ENCODE results near the gene B3GNT9. TPM values are rescaled to one million over a fixed set of nuclear protein-coding genes. Genes with fewer than 3 reads are reported as not detected.

B3GNT9 gene
- total RNA-seq, 1 experiment from 2014 or later: 3.8 TPM

GRCh38 chr16:67112591-67113399 is 38.0 kb downstream of the B3GNT9 start:
- Histone ChIP-seq H4K20me1 (ENCODE audit: insufficient read depth) (no peaks in the 10 kb centered on the region), H3K36me3 (ENCODE audit: control insufficient read depth in 1 of 2, insufficient read depth in 2 of 2, low read length in 2 of 2) (peaks cover 0 to 2% of the 10 kb centered on the region in 2 experiments; a peak in 2 of 4 replicates), H3K9me3 (ENCODE audit: control insufficient read depth in 1 of 2, insufficient read depth in 1 of 2, low read depth in 1 of 2, low read length in 2 of 2) (no peaks in the 10 kb centered on the region), H3K79me2 (ENCODE audit: insufficient read depth, low read length) (peaks cover 76% of the 10 kb centered on the region), H3K27ac (ENCODE audit: low read depth, low read length) (no peak overlapping the region), H3K9me2 (ENCODE audit: insufficient read depth) (no peaks in the 10 kb centered on the region), H3K9ac (ENCODE audit: low read length) (no peak overlapping the region), H3K4me1 (ENCODE audit: control insufficient read depth in 1 of 2, insufficient read depth in 2 of 2, low read length in 2 of 2) (peaks cover 32 to 66% of the 10 kb centered on the region in 2 experiments), H3K27me3 (ENCODE audit: insufficient read depth, low read length) (no peaks in the 10 kb centered on the region), H3K4me3 (replicated peaks in 1 of 2; ENCODE audit: low read depth in 1 of 2, low read length in 2 of 2) (no peak overlapping the region), H2AFZ (ENCODE audit: low read depth, low read length, poor library complexity, severe bottlenecking) (no peak overlapping the region), H3K4me2 (ENCODE audit: low read length) (peak overlapping the region; percentile 6)
- BruUV-seq (replicated peaks): no TSS peak
- ChIA-PET POLR2A (no interaction called here), RAD21 (ENCODE audit: low non-redundant PET in 1 of 2, low total read pairs in 2 of 2, uncharacterized antibody in 2 of 2, unreplicated experiment in 2 of 2) (no interaction called here), CTCF (interaction anchor here (1.8 kb wide), 1 partner anchor 9 kb away, joined by 8 read pairs; no protein-coding TSS in a partner anchor)
- no peak for ATAC-seq
- TF ChIP-seq CBX3 (IDR thresholded peaks at IDR 0.05; ENCODE audit: low read depth) (no peak), SIN3A (IDR thresholded peaks at IDR 0.05; ENCODE audit: low read depth) (no peak), TCF7L2 (IDR thresholded peaks at IDR 0.05; ENCODE audit: borderline replicate concordance, extremely low read depth, insufficient read depth, insufficient read length) (no peak), ZNF274 (IDR thresholded peaks at IDR 0.05; ENCODE audit: low read depth, low read length) (no peak), YY1 (IDR thresholded peaks at IDR 0.05; ENCODE audit: extremely low read depth, insufficient replicate concordance, low read depth, low read length) (no peak)
- no peak for DNase-seq (ENCODE audit: low read depth, low spot score)
- intact Hi-C loops (cut with micrococcal nuclease): no loop called here

GRCh38 chr16:67111951-67112444 is 38.8 kb downstream of the B3GNT9 start:
- BruUV-seq (replicated peaks): no TSS peak
- Histone ChIP-seq H3K9me2 (ENCODE audit: insufficient read depth) (no peaks in the 10 kb centered on the region), H3K4me3 (replicated peaks in 1 of 2; ENCODE audit: low read depth in 1 of 2, low read length in 2 of 2) (no peak overlapping the region), H3K27me3 (ENCODE audit: insufficient read depth, low read length) (no peaks in the 10 kb centered on the region), H3K4me1 (ENCODE audit: control insufficient read depth in 1 of 2, insufficient read depth in 2 of 2, low read length in 2 of 2) (peaks cover 32 to 66% of the 10 kb centered on the region in 2 experiments), H3K9ac (ENCODE audit: low read length) (no peak overlapping the region), H3K79me2 (ENCODE audit: insufficient read depth, low read length) (peaks cover 68% of the 10 kb centered on the region), H2AFZ (ENCODE audit: low read depth, low read length, poor library complexity, severe bottlenecking) (no peak overlapping the region), H4K20me1 (ENCODE audit: insufficient read depth) (no peaks in the 10 kb centered on the region), H3K9me3 (ENCODE audit: control insufficient read depth in 1 of 2, insufficient read depth in 1 of 2, low read depth in 1 of 2, low read length in 2 of 2) (no peaks in the 10 kb centered on the region), H3K4me2 (ENCODE audit: low read length) (peak overlapping the region; percentile 6), H3K27ac (ENCODE audit: low read depth, low read length) (no peak overlapping the region), H3K36me3 (ENCODE audit: control insufficient read depth in 1 of 2, insufficient read depth in 2 of 2, low read length in 2 of 2) (peaks cover 0 to 2% of the 10 kb centered on the region in 2 experiments; a peak in 2 of 4 replicates)
- POLR2A ChIA-PET: no interaction called here
- ATAC-seq: no peak
- RAD21 ChIA-PET (ENCODE audit: low non-redundant PET in 1 of 2, low total read pairs in 2 of 2, uncharacterized antibody in 2 of 2, unreplicated experiment in 2 of 2): no interaction called here
- TF ChIP-seq SRF (IDR thresholded peaks at IDR 0.05; ENCODE audit: low read depth): no peak
- no peak for TF ChIP-seq EGR1 (IDR thresholded peaks at IDR 0.05; ENCODE audit: low read depth)
- TF ChIP-seq YY1 (IDR thresholded peaks at IDR 0.05; ENCODE audit: extremely low read depth, insufficient replicate concordance, low read depth, low read length): no peak
- CTCF ChIA-PET: interaction anchor here (1.8 kb wide), 1 partner anchor 8 kb away, joined by 8 read pairs; no protein-coding TSS in a partner anchor
- intact Hi-C loops (cut with micrococcal nuclease): no loop called here
- no peak for DNase-seq (ENCODE audit: low read depth, low spot score)

Measured in HCT116 (cell line).